HG02678 (cell line): ENCODE data around the gene POU3F3.

Experiments used
- ATAC-seq: cut with Tn5 transposase; IDR thresholded peaks from one replicate; pipeline ENCODE4 v1.9.1; 2021; ENCODE audit warnings: mild to moderate bottlenecking, moderate library complexity; ENCODE audit not compliant: unreplicated experiment

The POU3F3 gene

DNA sequence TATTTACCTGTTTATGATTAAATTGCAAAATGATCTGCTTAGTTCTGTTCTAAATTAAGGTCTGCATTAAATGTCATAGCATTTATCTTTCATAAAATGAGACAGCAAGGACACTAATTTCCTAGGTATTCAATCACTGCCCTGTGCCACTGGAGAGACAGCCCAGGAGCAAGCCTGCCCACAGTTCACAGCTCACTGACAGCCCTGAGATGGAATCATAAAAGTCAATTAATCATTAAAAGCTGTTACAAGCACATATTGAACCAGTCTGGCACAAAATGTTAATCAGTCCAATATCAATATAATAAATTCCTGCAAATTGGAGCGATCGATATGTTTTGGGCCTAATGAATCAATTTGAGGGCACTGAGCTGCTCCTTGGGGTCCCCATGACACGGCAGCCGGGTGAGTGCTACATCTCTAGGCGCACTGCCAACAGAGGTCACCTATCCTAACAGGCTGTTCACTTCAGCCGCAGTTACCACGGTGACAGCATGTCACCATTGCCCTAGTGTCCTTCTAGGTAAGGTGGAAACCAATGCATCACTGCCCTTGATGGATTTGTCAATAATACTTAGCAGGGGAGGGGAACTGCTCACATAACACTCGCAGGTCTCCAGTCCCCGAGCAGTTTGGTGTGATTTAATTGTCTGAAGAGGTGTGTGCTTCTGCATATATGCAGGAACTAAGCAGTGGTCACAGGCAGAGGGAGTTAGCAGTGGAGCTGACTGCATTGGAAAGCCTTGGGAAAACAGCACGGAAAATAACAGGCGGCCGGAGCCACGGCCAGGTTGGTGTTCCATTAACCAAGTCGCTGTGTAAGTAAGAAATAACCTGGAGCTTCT is 47.3 kb downstream of the POU3F3 start:
- ATAC-seq, result no peak

DNA sequence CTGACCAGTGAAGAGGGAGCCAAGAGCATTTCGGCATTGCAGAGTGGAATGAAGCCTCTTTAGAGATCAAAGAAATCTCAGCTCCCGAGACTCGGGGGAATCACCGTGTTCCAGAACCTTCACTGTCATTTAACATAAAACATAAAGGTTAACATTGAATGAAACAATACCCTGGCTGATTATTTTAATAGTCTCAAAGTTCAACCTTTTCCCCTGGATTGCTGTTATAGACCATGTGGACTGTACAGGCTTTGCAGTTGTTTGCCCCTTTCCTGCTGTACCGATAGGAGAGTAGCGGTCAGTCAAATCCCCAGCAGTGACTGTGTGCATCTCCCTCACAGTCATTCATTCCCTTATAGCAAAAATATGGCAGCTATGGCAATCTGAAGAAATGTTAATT is 48.4 kb downstream of the POU3F3 start:
- ATAC-seq, result no peak
